Epidermal melanocyte (primary cell): ENCODE measurements around the gene ZNF763.
A peak's percentile ranks its signal among the peaks of the same experiment; 100 is the strongest.
"Not testable (repeated sequence)": the region's sequence is repeated elsewhere in the genome, so short reads cannot be mapped to it uniquely, and the experiment has no call there.

Experiments used
- DNase-seq: peaks from one replicate; pipeline ENCODE4 v3.0.0; 2011; ENCODE audit warnings: low spot score; ENCODE audit not compliant: insufficient read length

ZNF763 gene

GRCh38 chr19:11964858-11965645 lies at the start of gene ZNF763:
TSS of gene ZNF763 (plus strand) at chr19:11965040. CDS start at chr19:11965209, 169 bp downstream.
- DNase-seq, result peak; percentile 79

- no peak for DNase-seq
Measured at GRCh38 chr19:11921852-11922495, 42.9 kb upstream of the ZNF763 start.

GRCh38 chr19:11924886-11925650 lies 39.8 kb upstream of the ZNF763 start, which contains the start of gene ZNF700:
TSS of gene ZNF700 (plus strand) at chr19:11925107. CDS start at chr19:11925211, 104 bp downstream.
- DNase-seq, result peak; percentile 85

- DNase-seq, result not testable (repeated sequence)
Measured at GRCh38 chr19:11925651-11926187, 39.1 kb upstream of the ZNF763 start.

- DNase-seq, result no peak
Measured at GRCh38 chr19:11927227-11927626, 37.6 kb upstream of the ZNF763 start.

GRCh38 chr19:11931051-11931450 lies 33.8 kb upstream of the ZNF763 start:
- no peak for DNase-seq

- DNase-seq, result no peak
Measured at GRCh38 chr19:11931513-11931912, 33.3 kb upstream of the ZNF763 start.

GRCh38 chr19:11935829-11936228 lies 29.0 kb upstream of the ZNF763 start:
- not testable (repeated sequence) for DNase-seq

- DNase-seq, result not testable (repeated sequence)
Measured at GRCh38 chr19:11938383-11938782, 26.5 kb upstream of the ZNF763 start.

GRCh38 chr19:11941361-11941887 lies 23.4 kb upstream of the ZNF763 start:
- not testable (repeated sequence) for DNase-seq

GRCh38 chr19:11942008-11942842 lies 22.6 kb upstream of the ZNF763 start:
- DNase-seq, result no peak

- no peak for DNase-seq
Measured at GRCh38 chr19:11942843-11943108, 22.1 kb upstream of the ZNF763 start.

- no peak for DNase-seq
Measured at GRCh38 chr19:11944656-11945055, 20.2 kb upstream of the ZNF763 start.

GRCh38 chr19:11948646-11949045 lies 16.2 kb upstream of the ZNF763 start:
- DNase-seq, result no peak

GRCh38 chr19:11949201-11949600 lies 15.6 kb upstream of the ZNF763 start:
- DNase-seq, result no peak

GRCh38 chr19:11949614-11950080 lies 15.2 kb upstream of the ZNF763 start:
- not testable (repeated sequence) for DNase-seq

GRCh38 chr19:11950312-11950711 lies 14.5 kb upstream of the ZNF763 start:
- no peak for DNase-seq

GRCh38 chr19:11963566-11964355 lies 1.1 kb upstream of the ZNF763 start:
- peak; percentile 49 for DNase-seq

- no peak for DNase-seq
Measured at GRCh38 chr19:11964496-11964857, 363 bp upstream of the ZNF763 start.

- no peak for DNase-seq
Measured at GRCh38 chr19:11970174-11970573, 5.3 kb downstream of the ZNF763 start.
